ENCODE results near the gene MEOX1.

DNA sequence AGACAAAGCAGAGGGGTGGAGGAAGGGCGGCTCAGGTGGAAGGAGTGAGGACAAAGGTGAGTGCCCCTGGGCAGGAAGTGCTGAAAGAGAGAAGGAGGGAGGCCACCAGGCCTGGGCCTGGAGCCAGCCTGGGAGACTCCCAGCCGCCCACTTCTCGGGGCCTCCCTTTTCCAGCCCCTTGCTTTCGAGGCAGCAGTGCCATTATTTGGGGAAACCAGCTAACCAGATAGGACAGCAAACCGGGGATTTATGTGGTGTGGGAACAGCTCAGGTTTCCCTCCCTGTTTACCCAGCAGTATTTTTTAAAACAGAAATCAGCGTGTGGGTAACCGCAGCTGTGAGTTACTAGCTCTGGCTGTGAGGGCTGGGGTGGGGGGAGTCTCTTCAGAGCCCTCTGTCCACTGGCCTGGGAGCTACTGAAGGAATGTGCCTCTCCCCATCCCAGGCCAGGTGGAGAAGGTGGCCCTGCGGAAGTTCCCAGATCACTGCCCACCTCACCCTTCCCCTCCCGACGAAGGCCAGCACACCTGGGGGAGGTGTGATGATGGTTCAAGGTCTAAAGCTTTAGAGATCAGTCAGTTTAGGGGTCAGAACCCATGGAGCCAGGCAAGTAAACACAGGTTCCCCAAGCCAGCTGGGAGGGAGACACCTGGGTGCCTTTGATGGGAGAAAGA lies 8.4 kb upstream of the MEOX1 start:
- no peak for TF ChIP-seq CTCF (IDR thresholded peaks at IDR 0.05)
- TF ChIP-seq POLR2A (IDR thresholded peaks at IDR 0.05), result no peak
